HPDE6-E6E7 (cell line): ENCODE measurements around the gene SYCP2.
"Not testable (repeated sequence)": the region's sequence is repeated elsewhere in the genome, so short reads cannot be mapped to it uniquely, and the experiment has no call there.

Source experiments
- DNase-seq: peaks from one replicate; pipeline ENCODE4 v3.0.0; 2011; ENCODE audit warnings: missing footprints; ENCODE audit errors: extremely low spot score

SYCP2 gene

GRCh38 chr20:59908855-59909254, 24.6 kb downstream of the SYCP2 start:
- no peak for DNase-seq

DNA sequence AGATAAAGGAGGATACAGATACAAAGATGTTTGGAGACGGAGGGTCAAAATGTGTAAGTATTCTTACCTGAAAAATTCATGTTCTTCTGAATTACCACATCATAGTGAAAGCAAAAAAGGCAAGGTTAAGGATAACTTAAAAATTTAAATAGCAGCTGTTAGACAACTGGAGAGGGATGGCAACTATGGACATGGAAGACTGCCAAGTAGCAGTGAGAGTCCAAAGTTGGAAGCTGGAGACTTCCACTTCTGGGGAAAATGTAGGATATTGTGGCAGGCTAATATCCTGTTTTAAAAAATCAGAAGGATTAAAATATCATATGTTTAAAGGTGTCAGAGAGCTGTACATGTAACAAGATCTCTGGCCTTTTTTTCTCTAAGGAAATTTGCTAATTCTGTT, 29.8 kb downstream of the SYCP2 start:
- no peak for DNase-seq

DNA sequence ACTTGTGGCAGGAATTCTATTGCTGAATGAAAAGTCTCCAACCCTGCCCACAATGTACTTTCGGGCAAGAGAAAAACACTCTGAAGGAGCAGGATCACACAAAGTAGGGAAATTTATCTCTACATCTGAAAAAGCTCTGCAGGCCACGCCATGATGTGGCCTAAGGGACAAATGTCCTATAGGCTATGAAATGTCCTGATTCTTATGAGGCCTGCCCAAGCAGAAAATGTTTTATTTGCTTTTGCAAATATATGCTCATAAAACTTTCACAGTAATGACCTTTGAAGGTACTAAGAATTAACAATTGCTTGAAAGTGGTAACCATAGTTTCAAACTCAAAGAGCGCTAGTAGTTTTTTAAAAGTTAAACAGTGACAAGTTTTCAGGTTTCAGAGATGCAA, 31.0 kb downstream of the SYCP2 start:
- no peak for DNase-seq

DNA sequence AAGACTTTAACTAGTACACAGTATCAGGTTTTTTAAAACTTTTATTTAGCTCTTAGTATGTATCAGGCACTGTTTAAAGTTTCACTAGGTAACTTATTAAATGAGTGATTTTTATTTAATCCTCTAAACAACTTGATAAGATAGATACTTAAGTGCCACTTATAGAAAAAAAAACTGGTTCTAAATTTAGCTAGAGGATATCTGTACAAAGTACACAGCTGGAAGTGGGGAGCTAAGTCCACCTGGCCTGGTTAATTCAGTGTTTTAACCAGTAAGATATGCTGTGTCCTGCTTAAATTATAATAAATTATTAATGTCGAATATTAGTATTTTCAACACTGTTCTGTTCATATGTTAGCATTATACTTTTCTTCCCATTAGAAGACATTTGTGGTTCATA, 37.5 kb downstream of the SYCP2 start:
- DNase-seq: no peak

- no peak for DNase-seq
These were observed 41.9 kb downstream of the SYCP2 start for GRCh38 chr20:59891581-59891980.

GRCh38 chr20:59890035-59890434, 43.4 kb downstream of the SYCP2 start:
- DNase-seq: not testable (repeated sequence)

DNA sequence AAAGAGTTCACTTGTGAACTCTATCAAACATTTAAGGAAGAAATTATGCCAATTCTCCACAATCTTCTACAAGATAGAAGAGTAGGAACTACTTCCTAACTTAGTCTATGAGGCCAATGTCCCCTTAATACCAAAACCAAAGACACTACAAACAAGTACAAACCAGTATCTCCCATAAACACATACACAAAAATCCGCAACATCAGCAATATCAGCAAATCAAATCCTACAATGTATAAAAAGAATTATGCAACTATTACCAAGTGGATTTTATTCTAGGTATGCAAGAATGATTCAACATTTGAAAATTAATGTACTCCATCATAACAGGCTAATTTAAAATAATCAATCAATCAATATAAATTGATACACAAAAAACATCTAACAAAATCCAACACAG, 45.4 kb downstream of the SYCP2 start:
- no peak for DNase-seq

- no peak for DNase-seq
These were observed 48.9 kb downstream of the SYCP2 start for GRCh38 chr20:59884494-59884893.

- DNase-seq: no peak
These were observed 53.2 kb downstream of the SYCP2 start for GRCh38 chr20:59880198-59880597.

- no peak for DNase-seq
These were observed 60.0 kb downstream of the SYCP2 start for GRCh38 chr20:59873409-59873808.

- DNase-seq: no peak
These were observed 62.3 kb downstream of the SYCP2 start for GRCh38 chr20:59871096-59871495.

- DNase-seq: no peak
These were observed 67.1 kb downstream of the SYCP2 start for GRCh38 chr20:59866338-59866737.

- DNase-seq: no peak
These were observed 68.7 kb downstream of the SYCP2 start for GRCh38 chr20:59864726-59865125.

DNA sequence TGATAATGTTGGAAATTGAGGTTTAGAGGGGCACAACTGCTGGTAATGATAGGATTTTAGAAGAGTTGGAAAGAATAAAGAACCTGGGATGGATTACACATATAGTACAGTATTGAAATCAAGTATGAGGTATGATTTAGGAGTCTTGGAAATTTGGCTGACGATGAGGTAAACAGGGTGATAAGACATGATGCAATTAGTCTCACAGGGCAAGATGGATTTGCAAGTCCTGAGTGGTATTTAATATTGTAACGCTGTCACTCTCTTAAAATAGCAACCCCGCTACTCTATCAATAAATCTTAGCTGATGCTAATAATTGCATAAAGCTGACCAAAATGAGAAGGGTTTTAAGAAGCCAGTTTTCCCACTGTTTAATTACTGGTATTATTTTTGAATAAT, 70.4 kb downstream of the SYCP2 start:
- DNase-seq: no peak

DNA sequence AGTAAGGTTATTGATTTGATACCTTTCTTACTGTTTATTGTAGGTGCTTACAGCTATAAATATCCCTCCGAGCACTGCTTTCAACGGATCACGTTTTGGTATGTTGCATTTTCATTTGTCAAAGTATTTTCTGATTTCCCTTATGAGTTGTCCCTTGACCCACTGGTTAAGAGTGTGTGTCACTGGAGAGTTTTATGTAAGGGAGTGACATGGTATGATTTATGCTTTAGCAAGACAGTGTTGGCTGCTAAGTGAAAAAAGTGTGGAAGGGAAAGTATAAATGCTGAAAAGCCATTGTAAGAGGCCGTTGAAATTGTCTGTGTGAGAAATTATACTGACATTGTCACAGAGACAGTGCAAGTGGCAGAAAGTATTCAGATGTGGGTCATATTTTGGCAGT, 72.0 kb downstream of the SYCP2 start:
- no peak for DNase-seq

DNA sequence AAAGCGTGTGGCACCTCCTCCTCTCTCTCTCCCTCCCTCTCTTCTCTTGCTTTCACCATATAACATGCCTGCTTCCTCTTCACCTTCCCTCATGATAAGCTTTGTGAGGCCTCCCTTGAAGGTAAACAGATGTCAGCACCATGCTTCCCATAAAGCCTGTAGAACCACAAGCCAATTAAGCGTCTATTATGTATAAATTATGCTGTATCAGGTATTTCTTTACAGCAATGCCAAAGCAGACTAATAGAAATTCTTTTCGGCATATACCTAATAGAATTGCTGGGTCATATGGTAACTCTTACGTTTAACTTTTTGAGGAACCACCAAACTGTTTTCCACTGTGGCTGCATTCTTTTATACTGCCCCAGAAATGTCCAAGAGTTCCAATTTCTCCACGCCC, 75.0 kb downstream of the SYCP2 start:
- DNase-seq: no peak

DNA sequence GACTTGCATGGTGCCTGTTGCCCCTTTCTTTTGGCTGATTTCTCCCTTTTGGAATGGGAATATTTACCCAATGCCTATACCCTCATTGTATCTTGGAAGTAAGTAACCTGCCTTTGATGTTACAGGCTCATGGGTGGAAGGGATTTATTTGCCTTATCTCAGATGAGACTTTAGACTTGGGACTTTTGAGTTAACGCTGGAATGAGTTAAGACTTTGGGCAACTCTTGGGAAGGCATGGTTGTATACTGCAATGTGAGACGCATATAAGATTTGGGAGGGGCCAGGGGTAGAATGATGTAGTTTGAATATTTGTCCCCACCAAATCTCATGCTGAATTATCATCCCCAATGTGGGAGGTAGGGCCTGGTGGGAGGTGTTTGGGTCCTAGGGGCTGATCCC, 75.5 kb downstream of the SYCP2 start:
- DNase-seq: no peak

- not testable (repeated sequence) for DNase-seq
These were observed 76.5 kb downstream of the SYCP2 start for GRCh38 chr20:59856941-59857340.

GRCh38 chr20:59856526-59856925, 76.9 kb downstream of the SYCP2 start:
- DNase-seq: not testable (repeated sequence)

DNA sequence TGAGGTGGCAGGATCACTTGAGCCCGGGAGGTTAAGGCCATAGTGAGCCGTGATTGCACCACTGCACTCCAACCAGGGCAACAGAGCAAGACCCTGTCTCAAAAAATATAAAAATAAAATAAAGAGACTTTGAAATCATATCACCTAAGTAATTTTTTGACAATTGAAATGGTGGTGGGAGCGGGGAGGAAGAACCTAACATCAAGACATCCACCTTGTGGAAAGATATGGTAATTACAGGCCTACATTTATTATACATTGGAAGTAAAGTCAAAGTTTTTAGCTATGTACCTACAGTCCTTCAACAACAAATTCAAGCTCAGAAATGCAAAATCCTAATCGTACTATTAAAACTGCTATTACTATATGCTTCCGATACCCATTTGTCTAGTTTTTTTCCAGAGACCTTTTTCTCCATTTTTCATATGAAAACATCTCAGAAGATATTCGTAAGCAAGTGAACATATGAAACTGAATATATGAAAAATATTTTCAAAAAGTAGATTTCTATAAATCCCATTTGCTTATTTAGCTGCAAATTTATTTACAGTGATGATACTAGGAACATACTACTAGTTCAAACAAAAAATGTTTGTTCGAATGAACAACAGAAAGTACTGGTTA, 83.3 kb downstream of the SYCP2 start:
- DNase-seq: no peak

GRCh38 chr20:59848182-59848581, 85.3 kb downstream of the SYCP2 start:
- no peak for DNase-seq

GRCh38 chr20:59845472-59845871, 88.0 kb downstream of the SYCP2 start:
- DNase-seq: no peak

GRCh38 chr20:59839400-59839799, 94.0 kb downstream of the SYCP2 start:
- DNase-seq: no peak

GRCh38 chr20:59837623-59838394, 95.6 kb downstream of the SYCP2 start:
- no peak for DNase-seq
